NT2/D1 (cell line): ENCODE measurements around the gene ARHGAP12.

Source experiments
- YY1 ChIP-seq: IDR thresholded peaks from 2 replicates; pipeline ENCODE4 v1.6.1; 2011; ENCODE audit not compliant: insufficient read length, insufficient read depth
- ZNF274 ChIP-seq: IDR thresholded peaks from 2 replicates; pipeline ENCODE4 v1.6.1; 2011; ENCODE audit warnings: mild to moderate bottlenecking, low read depth, low read length

DNA sequence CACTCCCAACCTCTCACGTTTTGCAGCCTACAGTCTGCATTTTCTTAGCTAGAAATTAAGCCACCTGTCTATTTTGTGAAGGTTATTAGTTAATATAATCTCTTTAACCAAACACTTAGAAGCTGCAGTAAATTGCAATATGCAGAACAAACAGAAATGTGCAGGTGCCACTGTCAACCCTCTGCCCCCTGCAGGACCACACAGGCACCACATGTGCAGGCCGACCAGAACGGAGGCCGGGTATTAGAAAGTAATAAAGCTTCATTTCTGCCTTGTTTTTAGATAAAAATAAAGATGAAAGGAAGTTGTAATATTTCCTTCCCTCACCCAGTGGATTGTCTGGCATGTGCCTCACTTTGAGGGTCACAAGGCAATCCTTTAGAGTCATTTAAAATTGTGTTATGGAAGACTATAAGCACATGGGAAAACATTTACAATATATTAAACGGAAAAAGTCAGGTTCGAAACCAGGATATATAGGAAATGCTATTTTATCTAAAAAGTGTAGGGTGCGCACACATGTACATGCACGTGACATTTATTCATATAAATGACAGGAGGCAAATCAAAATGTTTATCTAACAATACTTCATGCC, 158.2 kb downstream of the ARHGAP12 start:
- TF ChIP-seq ZNF274 = no peak
- TF ChIP-seq YY1 = no peak
